Measurements from ENCODE around the gene ID4. TPM values are rescaled to one million over a fixed set of nuclear protein-coding genes. Genes with fewer than 3 reads are reported as not detected.

Gene ID4
- polyA plus RNA-seq, 3 donors: 148 to 174 (median 158) TPM

GRCh38 chr6:19880066-19880465, 42.9 kb downstream of the ID4 start:
- no peak for DNase-seq (ENCODE audit: extremely low read depth in 1 of 11, low read depth in 9 of 11, low spot score in 4 of 11)

GRCh38 chr6:19891451-19891850, 54.3 kb downstream of the ID4 start:
- DNase-seq (ENCODE audit: extremely low read depth in 1 of 11, low read depth in 9 of 11, low spot score in 4 of 11): peak in 8 of 11 donors; percentile 22 to 68 (median 43)
